ENCODE data around the gene DLGAP4.

DNA sequence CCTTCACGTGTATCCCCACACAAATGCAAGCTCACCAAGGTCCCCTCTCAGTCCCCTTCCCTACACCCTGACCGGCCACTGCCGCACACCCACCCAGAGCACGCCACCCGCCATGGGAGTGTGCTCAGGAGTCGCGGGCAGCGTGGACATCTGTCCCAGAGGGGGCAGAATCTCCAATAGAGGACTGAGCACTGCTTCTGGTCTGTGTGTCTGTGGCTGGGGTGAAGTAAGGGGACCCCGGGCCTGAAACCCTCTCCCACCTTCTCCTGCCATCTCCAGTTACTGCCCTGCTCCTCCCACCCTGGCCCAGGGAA lies 243.4 kb downstream of the DLGAP4 start:
- TF ChIP-seq CTCF (IDR thresholded peaks at IDR 0.05 in 4 of 5, conservative IDR thresholded peaks at IDR 0.05 in 1 of 5) (no peak), POLR2A (IDR thresholded peaks at IDR 0.05) (no peak)

All from gastrocnemius medialis (tissue), 4 donors.